Gastrocnemius medialis (tissue), 4 donors: ENCODE data around the gene APOL6.

ENCODE experiments used
- CTCF ChIP-seq, 5 experiments: fragments of 450-650 bp in 3 of 5; fragments of 200-600 bp in 2 of 5; sonication (generic) in 2 of 5; IDR thresholded peaks in 4 of 5; conservative IDR thresholded peaks in 1 of 5; 1 replicate in 4 of 5; 2 replicates in 1 of 5; pipeline ENCODE4 v1.5.1; 2016 to 2019; ENCODE audit warnings: antibody characterized with exemption in 5 of 5, mild to moderate bottlenecking in 3 of 5, moderate library complexity in 3 of 5
- POLR2A ChIP-seq, 2 donors: fragments of 450-650 bp; IDR thresholded peaks; one replicate each; pipeline ENCODE4 v1.6.1; 2017; ENCODE audit warnings: antibody characterized with exemption in 2 of 2, mild to moderate bottlenecking in 2 of 2, moderate library complexity in 2 of 2

- TF ChIP-seq CTCF (IDR thresholded peaks at IDR 0.05 in 4 of 5, conservative IDR thresholded peaks at IDR 0.05 in 1 of 5) (no peak), POLR2A (IDR thresholded peaks at IDR 0.05) (no peak)
Measured at GRCh38 chr22:35642305-35642741, 5.9 kb upstream of the APOL6 start.
